Right atrium auricular region (tissue), 2 donors: ENCODE data around the gene CD96. TPM values are rescaled to one million over a fixed set of nuclear protein-coding genes. Genes with fewer than 3 reads are reported as not detected.

Experiments used
- DNase-seq: peaks from one replicate; pipeline ENCODE4 v3.0.0-alpha.2; 2019; ENCODE audit warnings: low spot score
- H3K27ac ChIP-seq, 2 donors: fragments of 200-600 bp; sonication (generic); 1 replicate in 1 of 2; 2 replicates in 1 of 2; pipeline ENCODE4 v1.5.1; 2016 to 2019
- H3K27me3 ChIP-seq, 2 donors: fragments of 200-600 bp; sonication (generic); one replicate each; pipeline versions ENCODE4 v1.5.1 to v1.6.0; 2017 to 2019
- H3K36me3 ChIP-seq: fragments of 200-600 bp; sonication (generic); one replicate; pipeline ENCODE4 v1.5.1; 2016
- H3K4me1 ChIP-seq, 2 donors: fragments of 200-600 bp; sonication (generic); one replicate each; pipeline versions ENCODE4 v1.5.1 to v1.6.0; 2017 to 2019
- H3K4me3 ChIP-seq, 2 donors: fragments of 200-600 bp; sonication (generic); 1 replicate in 1 of 2; 2 replicates in 1 of 2; pipeline ENCODE4 v1.5.1; 2017 to 2019; ENCODE audit warnings: mild to moderate bottlenecking in 1 of 2, moderate library complexity in 1 of 2
- H3K9me3 ChIP-seq, 2 donors: fragments of 200-600 bp; sonication (generic); one replicate each; pipeline ENCODE4 v1.5.1; 2019
- CTCF ChIP-seq, 2 donors: fragments of 200-600 bp; sonication (generic); IDR thresholded peaks; one replicate each; pipeline ENCODE4 v1.5.1; 2019; ENCODE audit warnings: antibody characterized with exemption in 2 of 2
- total RNA-seq, 2 donors: library from RNA; depleted of rRNA; stranded (reverse); fragments of >200 nt; gene quantifications; one replicate each; pipeline ENCODE4 v1.1.0, GENCODE V29; 2016

The CD96 gene
- total RNA-seq, 2 donors from 2014 or later, result 0.55 to 0.85 TPM

- no peak for DNase-seq
- Histone ChIP-seq H3K9me3 (peaks cover 0 to 1% of the 10 kb centered on the region in 2 donors), H3K27ac (no peak overlapping the region), H3K4me1 (no peaks in the 10 kb centered on the region), H3K4me3 (no peak overlapping the region), H3K36me3 (no peaks in the 10 kb centered on the region), H3K27me3 (no peaks in the 10 kb centered on the region)
- no peak for TF ChIP-seq CTCF (IDR thresholded peaks at IDR 0.05)
Observed at GRCh38 chr3:111635403-111635802, 93.4 kb downstream of the CD96 start.

- Histone ChIP-seq H3K27ac (no peak overlapping the region), H3K4me1 (no peaks in the 10 kb centered on the region), H3K9me3 (no peaks in the 10 kb centered on the region), H3K4me3 (no peak overlapping the region), H3K27me3 (no peaks in the 10 kb centered on the region), H3K36me3 (no peaks in the 10 kb centered on the region)
- DNase-seq, result no peak
- TF ChIP-seq CTCF (IDR thresholded peaks at IDR 0.05), result no peak
Observed at GRCh38 chr3:111636366-111636885, 94.4 kb downstream of the CD96 start.

GRCh38 chr3:111639316-111639715 lies 97.3 kb downstream of the CD96 start:
- Histone ChIP-seq H3K36me3 (no peaks in the 10 kb centered on the region), H3K4me1 (no peaks in the 10 kb centered on the region), H3K27ac (no peak overlapping the region), H3K27me3 (no peaks in the 10 kb centered on the region), H3K4me3 (no peak overlapping the region), H3K9me3 (peaks cover 0 to 8% of the 10 kb centered on the region in 2 donors)
- no peak for TF ChIP-seq CTCF (IDR thresholded peaks at IDR 0.05)
- no peak for DNase-seq

GRCh38 chr3:111648991-111649579 lies 107.1 kb downstream of the CD96 start:
- Histone ChIP-seq H3K4me3 (no peak overlapping the region), H3K27ac (no peak overlapping the region), H3K4me1 (no peaks in the 10 kb centered on the region), H3K27me3 (no peaks in the 10 kb centered on the region), H3K36me3 (no peaks in the 10 kb centered on the region), H3K9me3 (peaks cover 0 to 3% of the 10 kb centered on the region in 2 donors)
- no peak for TF ChIP-seq CTCF (IDR thresholded peaks at IDR 0.05)
- DNase-seq, result no peak

GRCh38 chr3:111650378-111651275 lies 108.6 kb downstream of the CD96 start:
- Histone ChIP-seq H3K36me3 (no peaks in the 10 kb centered on the region), H3K4me3 (no peak overlapping the region), H3K4me1 (no peaks in the 10 kb centered on the region), H3K9me3 (no peaks in the 10 kb centered on the region), H3K27me3 (no peaks in the 10 kb centered on the region), H3K27ac (no peak overlapping the region)
- TF ChIP-seq CTCF (IDR thresholded peaks at IDR 0.05), result no peak
- no peak for DNase-seq
